ENCODE measurements around the gene NIPAL3. TPM values are rescaled to one million over a fixed set of nuclear protein-coding genes. Genes with fewer than 3 reads are reported as not detected.

NIPAL3 gene
- total RNA-seq, 1 donor from 2014 or later: 30.1 TPM

DNA sequence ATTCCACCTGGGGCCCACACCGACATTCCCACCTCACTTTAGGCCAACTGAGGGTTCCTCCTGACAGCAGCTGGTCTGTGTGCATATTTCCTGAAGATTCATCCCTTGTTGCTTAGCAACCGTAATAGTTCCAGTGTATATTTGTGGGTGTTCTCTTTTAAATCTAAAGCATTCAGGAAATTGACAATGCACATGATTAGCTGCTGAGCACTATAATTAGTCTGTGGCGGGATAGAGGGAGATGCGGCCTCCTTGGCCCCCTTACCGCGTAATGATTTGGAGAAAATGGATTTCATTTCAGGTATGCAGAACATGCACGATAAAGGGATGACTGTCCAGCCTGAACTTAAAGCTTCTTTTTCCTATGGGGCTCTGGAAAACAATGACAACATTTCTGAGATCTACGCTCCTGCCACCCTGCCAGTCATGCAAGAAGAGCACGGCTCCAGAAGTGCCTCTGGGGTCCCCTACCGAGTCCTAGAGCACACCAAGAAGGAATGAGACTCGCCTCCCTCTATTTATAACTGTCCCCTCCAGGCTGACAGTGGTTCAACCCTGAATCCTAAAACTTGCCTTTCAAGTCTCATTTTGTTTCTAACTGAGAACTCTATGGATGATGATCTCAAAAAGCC lies 53.2 kb downstream of the NIPAL3 start:
- H3K4me3 ChIP-seq: no peak overlapping the region
- peaks cover 41% of the 10 kb centered on the region for H3K36me3 ChIP-seq
- intact Hi-C loops (cut with micrococcal nuclease): no loop called here
- TF ChIP-seq, protein P1, sequence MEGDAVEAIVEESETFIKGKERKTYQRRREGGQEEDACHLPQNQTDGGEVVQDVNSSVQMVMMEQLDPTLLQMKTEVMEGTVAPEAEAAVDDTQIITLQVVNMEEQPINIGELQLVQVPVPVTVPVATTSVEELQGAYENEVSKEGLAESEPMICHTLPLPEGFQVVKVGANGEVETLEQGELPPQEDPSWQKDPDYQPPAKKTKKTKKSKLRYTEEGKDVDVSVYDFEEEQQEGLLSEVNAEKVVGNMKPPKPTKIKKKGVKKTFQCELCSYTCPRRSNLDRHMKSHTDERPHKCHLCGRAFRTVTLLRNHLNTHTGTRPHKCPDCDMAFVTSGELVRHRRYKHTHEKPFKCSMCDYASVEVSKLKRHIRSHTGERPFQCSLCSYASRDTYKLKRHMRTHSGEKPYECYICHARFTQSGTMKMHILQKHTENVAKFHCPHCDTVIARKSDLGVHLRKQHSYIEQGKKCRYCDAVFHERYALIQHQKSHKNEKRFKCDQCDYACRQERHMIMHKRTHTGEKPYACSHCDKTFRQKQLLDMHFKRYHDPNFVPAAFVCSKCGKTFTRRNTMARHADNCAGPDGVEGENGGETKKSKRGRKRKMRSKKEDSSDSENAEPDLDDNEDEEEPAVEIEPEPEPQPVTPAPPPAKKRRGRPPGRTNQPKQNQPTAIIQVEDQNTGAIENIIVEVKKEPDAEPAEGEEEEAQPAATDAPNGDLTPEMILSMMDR (IDR thresholded peaks at IDR 0.05; ENCODE audit: borderline replicate concordance): no peak
- no peak overlapping the region for H3K27ac ChIP-seq (replicated peaks)
- H3K4me1 ChIP-seq: no peaks in the 10 kb centered on the region
- H3K27me3 ChIP-seq (ENCODE audit: low read depth): no peaks in the 10 kb centered on the region
- no peaks in the 10 kb centered on the region for H3K9me3 ChIP-seq (replicated peaks)
- no peak for DNase-seq

DNA sequence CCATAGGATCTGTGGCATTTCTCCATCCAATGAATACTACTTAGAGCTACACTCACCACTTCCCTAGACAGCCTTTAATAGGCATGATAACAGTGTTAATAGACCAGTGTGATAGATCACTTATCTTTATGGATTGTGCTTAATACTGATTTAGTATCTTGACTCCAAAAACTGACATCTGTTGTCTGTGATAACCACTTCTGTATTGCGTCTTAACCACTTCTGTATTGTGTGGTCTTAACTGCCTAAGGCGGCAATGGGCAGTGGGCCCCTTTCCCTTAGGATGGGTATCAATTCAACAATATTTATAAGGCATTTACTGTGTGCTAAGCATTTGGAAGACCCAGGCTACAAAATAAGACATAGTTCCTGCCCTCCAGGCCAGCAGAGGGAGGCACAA lies 55.0 kb downstream of the NIPAL3 start:
- TF ChIP-seq, protein P1 (IDR thresholded peaks at IDR 0.05; ENCODE audit: borderline replicate concordance): no peak
- no peak for DNase-seq
- Histone ChIP-seq H3K36me3 (peaks cover 24% of the 10 kb centered on the region), H3K27me3 (ENCODE audit: low read depth) (no peaks in the 10 kb centered on the region), H3K4me3 (no peak overlapping the region), H3K4me1 (no peaks in the 10 kb centered on the region), H3K9me3 (replicated peaks) (no peaks in the 10 kb centered on the region), H3K27ac (replicated peaks) (no peak overlapping the region)
- intact Hi-C loops (cut with micrococcal nuclease): no loop called here

DNA sequence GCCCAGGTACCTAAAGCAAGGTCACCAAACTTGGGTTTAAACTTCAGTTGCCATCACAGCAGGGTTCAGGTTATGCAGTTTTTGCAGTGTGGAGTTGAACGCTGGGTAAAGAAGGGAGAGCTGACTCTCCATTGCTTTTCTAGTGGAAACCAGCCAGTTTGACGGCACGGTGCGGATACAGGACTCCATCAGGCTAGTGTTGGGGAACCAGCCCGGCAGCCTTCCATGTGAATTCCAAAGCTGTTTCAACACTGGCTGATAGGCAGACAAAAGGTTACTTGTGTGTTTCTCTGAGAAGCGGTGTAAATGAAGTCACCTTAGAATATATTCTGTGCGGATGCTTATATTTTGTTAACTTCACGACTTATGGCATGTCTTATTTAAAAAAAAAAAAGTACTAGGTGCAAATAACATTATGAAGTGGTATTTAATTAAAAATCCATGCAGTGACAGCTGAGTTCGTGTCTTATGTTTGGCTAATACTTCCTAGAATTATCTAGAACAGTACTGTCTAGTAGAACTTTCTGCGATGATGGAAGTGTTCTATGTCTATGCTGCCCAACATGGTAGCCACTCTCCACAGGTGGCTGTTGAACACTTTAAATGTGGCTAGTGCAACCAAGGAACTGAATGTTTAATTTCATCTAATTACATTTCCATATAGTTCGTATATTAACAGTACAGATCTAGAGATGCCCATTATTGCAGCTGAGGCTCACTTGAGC lies 57.1 kb downstream of the NIPAL3 start:
- Histone ChIP-seq H3K4me3 (no peak overlapping the region), H3K4me1 (no peaks in the 10 kb centered on the region), H3K9me3 (replicated peaks) (no peaks in the 10 kb centered on the region), H3K27ac (replicated peaks) (no peak overlapping the region), H3K27me3 (ENCODE audit: low read depth) (no peaks in the 10 kb centered on the region), H3K36me3 (peaks cover 12% of the 10 kb centered on the region)
- DNase-seq: no peak
- intact Hi-C loops (cut with micrococcal nuclease): no loop called here
- TF ChIP-seq, protein P1 (IDR thresholded peaks at IDR 0.05; ENCODE audit: borderline replicate concordance): no peak

DNA sequence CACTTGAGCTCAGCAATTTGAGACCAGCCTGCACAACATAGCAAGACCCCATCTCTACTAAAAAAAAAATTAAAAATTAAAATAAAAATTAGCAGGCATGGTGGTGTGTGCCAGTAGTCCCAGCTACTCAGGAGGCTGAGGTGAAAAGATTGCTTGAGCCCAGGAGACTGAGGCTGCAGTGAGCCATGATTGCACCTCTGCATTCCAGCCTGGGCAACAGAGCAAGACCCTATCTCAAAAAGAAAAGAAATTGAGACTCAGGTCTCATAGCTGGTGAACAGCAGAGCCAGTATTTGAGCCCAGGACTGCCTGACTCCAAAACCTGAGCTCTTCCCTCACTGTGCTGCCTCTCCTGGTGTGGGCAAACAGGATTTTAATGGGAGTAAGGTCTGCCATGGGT lies 58.6 kb downstream of the NIPAL3 start:
- intact Hi-C loops (cut with micrococcal nuclease): no loop called here
- Histone ChIP-seq H3K4me3 (no peak overlapping the region), H3K27me3 (ENCODE audit: low read depth) (no peaks in the 10 kb centered on the region), H3K36me3 (peaks cover 4% of the 10 kb centered on the region), H3K9me3 (replicated peaks) (no peaks in the 10 kb centered on the region), H3K4me1 (no peaks in the 10 kb centered on the region), H3K27ac (replicated peaks) (no peak overlapping the region)
- DNase-seq: no peak
- TF ChIP-seq, protein P1 (IDR thresholded peaks at IDR 0.05; ENCODE audit: borderline replicate concordance): no peak

DNA sequence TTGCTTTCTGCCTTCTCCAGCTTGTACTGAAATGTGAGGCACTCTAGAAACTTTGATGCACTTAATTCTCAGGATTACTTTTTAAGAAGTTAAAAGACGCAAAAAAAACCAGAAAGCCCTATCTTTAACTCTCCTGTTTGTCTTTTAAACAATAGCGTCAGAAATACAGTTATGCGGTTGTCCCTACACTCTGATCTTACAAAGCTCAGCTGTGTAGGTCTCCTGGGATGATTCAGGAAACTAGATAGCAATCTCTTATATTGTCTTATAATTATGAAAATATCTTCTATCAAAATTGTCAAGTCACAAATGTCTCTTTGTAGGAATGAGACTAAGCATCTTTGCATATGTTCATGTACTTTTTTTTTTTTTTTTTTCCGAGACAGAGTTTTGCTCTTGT lies 60.1 kb downstream of the NIPAL3 start:
- no peaks in the 10 kb centered on the region for H3K36me3 ChIP-seq
- no peaks in the 10 kb centered on the region for H3K4me1 ChIP-seq
- intact Hi-C loops (cut with micrococcal nuclease): no loop called here
- no peak for DNase-seq
- TF ChIP-seq, protein P1 (IDR thresholded peaks at IDR 0.05; ENCODE audit: borderline replicate concordance): no peak
- no peak overlapping the region for H3K27ac ChIP-seq (replicated peaks)
- no peak overlapping the region for H3K4me3 ChIP-seq
- no peaks in the 10 kb centered on the region for H3K27me3 ChIP-seq (ENCODE audit: low read depth)
- no peaks in the 10 kb centered on the region for H3K9me3 ChIP-seq (replicated peaks)

Measured in left ventricle myocardium inferior (tissue), 1 donor.